ENCODE measurements around the gene CSNK2A3.

GRCh38 chr11:11349870-11350337, 3.1 kb downstream of the CSNK2A3 start:
- TF ChIP-seq EZH2 (IDR thresholded peaks at IDR 0.05; ENCODE audit: low read depth, unreplicated experiment) (no peak), CTCF (conservative IDR thresholded peaks at IDR 0.05; ENCODE audit: low read depth in 2 of 2) (no peak), CREB1 (CRISPR knock-in tag; IDR thresholded peaks at IDR 0.05; ENCODE audit: low read depth) (no peak), EZH2phosphoT487 (IDR thresholded peaks at IDR 0.05; ENCODE audit: unreplicated experiment) (no peak), POLR2AphosphoS5 (IDR thresholded peaks at IDR 0.05; ENCODE audit: low read depth) (no peak)
- TF ChIP-seq, protein P1, sequence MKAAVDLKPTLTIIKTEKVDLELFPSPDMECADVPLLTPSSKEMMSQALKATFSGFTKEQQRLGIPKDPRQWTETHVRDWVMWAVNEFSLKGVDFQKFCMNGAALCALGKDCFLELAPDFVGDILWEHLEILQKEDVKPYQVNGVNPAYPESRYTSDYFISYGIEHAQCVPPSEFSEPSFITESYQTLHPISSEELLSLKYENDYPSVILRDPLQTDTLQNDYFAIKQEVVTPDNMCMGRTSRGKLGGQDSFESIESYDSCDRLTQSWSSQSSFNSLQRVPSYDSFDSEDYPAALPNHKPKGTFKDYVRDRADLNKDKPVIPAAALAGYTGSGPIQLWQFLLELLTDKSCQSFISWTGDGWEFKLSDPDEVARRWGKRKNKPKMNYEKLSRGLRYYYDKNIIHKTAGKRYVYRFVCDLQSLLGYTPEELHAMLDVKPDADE (IDR thresholded peaks at IDR 0.05) = no peak

Measured in GM23338 (cell line).